GM18951 (cell line): ENCODE measurements around the gene CAGE1.

Experiments used
- POLR2A ChIP-seq: IDR thresholded peaks from 4 replicates; pipeline ENCODE4 v1.6.1; 2011; ENCODE audit warnings: mild to moderate bottlenecking; ENCODE audit not compliant: insufficient read length, insufficient read depth; ENCODE audit errors: extremely low read depth
- in situ Hi-C: fragments of 300-500 bp; cut with MboI; formaldehyde crosslinking; loops from one replicate; pipeline ENCODE4 v1.12.0; 2022; ENCODE audit warnings: low sequenced_read_pairs, mixed read lengths, inconsistent platforms; ENCODE audit not compliant: unreplicated experiment

The CAGE1 gene

GRCh38 chr6:7300926-7301325 is 88.6 kb downstream of the CAGE1 start:
- TF ChIP-seq POLR2A, result no peak
- in situ Hi-C loops, result no loop called here

- in situ Hi-C loops, result loop anchor here (25.0 kb wide), 1 partner anchor 714 kb away; no protein-coding TSS in a partner anchor
- no peak for TF ChIP-seq POLR2A
These were observed 91.4 kb downstream of the CAGE1 start for GRCh38 chr6:7298113-7298512.

- no peak for TF ChIP-seq POLR2A
- in situ Hi-C loops, result loop anchor here (25.0 kb wide), 1 partner anchor 716 kb away; no protein-coding TSS in a partner anchor
These were observed 92.9 kb downstream of the CAGE1 start for GRCh38 chr6:7296602-7297001.

- in situ Hi-C loops, result loop anchor here (25.0 kb wide), 1 partner anchor 716 kb away; no protein-coding TSS in a partner anchor
- no peak for TF ChIP-seq POLR2A
These were observed 93.6 kb downstream of the CAGE1 start for GRCh38 chr6:7295916-7296315.

- no peak for TF ChIP-seq POLR2A
- in situ Hi-C loops, result loop anchor here (25.0 kb wide), 1 partner anchor 720 kb away; no protein-coding TSS in a partner anchor
These were observed 96.8 kb downstream of the CAGE1 start for GRCh38 chr6:7292596-7293255.

- in situ Hi-C loops, result loop anchor here (25.0 kb wide), 1 partner anchor 722 kb away; no protein-coding TSS in a partner anchor
- no peak for TF ChIP-seq POLR2A
These were observed 99.5 kb downstream of the CAGE1 start for GRCh38 chr6:7290079-7290478.

GRCh38 chr6:7285416-7285815 is 104.1 kb downstream of the CAGE1 start:
- no peak for TF ChIP-seq POLR2A
- in situ Hi-C loops, result loop anchor here (10.0 to 25.0 kb wide), 2 partner anchors 319 to 727 kb away; no protein-coding TSS in a partner anchor

GRCh38 chr6:7283676-7284075 is 105.9 kb downstream of the CAGE1 start:
- in situ Hi-C loops, result loop anchor here (10.0 to 25.0 kb wide), 2 partner anchors 321 to 729 kb away; no protein-coding TSS in a partner anchor
- TF ChIP-seq POLR2A, result no peak

- TF ChIP-seq POLR2A, result peak; percentile 28
- in situ Hi-C loops, result loop anchor here (10.0 to 25.0 kb wide), 2 partner anchors 322 to 730 kb away; no protein-coding TSS in a partner anchor
These were observed 107.2 kb downstream of the CAGE1 start for GRCh38 chr6:7282097-7282906.
